Measurements from ENCODE around the gene SH3RF1.
"Not testable (repeated sequence)": the region's sequence is repeated elsewhere in the genome, so short reads cannot be mapped to it uniquely, and the experiment has no call there.

SH3RF1 gene

DNA sequence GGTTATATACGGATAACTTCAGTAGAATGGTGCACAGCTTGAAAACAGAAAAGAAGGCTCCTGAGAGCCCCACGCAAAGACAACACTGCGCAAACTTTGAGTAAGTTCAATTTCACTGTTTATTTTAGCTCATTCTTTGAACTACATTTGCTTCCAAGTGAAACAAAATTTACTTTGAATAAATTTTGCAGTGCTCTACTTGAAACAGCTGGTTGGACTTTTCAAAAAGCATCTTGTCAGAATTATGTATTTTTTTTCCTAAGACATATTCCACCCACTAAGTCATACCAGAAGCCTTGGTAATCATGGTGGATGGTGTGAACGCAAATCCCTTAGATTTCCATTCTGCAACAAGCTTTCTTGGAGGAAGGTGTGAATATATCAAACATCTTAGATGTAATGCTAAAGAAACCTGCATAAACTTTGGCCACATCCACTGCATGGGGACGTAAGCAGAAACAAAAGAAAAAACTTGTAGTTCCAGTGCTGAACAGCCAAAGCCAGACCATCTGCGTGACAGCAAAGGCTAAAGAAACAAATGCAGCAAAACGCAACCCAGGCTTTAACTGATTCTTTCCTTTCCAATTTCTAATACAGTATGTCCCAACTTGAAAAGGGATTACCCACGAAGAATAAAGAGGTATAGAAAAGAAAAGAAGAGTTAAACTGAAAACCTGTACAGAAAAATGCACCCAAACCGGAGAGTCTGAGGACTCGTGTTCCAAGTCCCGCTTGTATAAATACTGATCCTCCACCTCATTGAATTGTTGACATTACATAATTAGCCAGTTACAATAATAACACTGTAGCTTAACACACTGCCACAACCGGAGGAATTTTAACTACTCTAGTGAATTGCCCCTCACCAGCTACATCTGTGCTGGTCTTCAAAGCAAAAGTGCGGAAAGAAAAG, 90.9 kb downstream of the SH3RF1 start:
- no peak for ATAC-seq (ENCODE audit: insufficient read depth, low read depth)
- no peak overlapping the region for H2AFZ ChIP-seq (ENCODE audit: low read depth, low read length)
- H3K4me2 ChIP-seq (ENCODE audit: insufficient read depth, low read length): no peak overlapping the region
- H3K9ac ChIP-seq (ENCODE audit: low read depth, low read length): no peak overlapping the region
- no peaks in the 10 kb centered on the region for H3K27me3 ChIP-seq (ENCODE audit: insufficient read depth, low read length, poor library complexity)
- no peak overlapping the region for H3K4me3 ChIP-seq (ENCODE audit: low read depth in 1 of 2, low read length in 2 of 2)
- no peak for DNase-seq
- no peak overlapping the region for H3K27ac ChIP-seq (ENCODE audit: low read length)
- H4K20me1 ChIP-seq (ENCODE audit: insufficient read depth, low read length): no peaks in the 10 kb centered on the region
- H3K36me3 ChIP-seq (ENCODE audit: insufficient read depth, low read length): no peaks in the 10 kb centered on the region
- no peaks in the 10 kb centered on the region for H3K4me1 ChIP-seq (ENCODE audit: insufficient read depth, low read length)
- H3K79me2 ChIP-seq (ENCODE audit: insufficient read depth, low read length): no peaks in the 10 kb centered on the region
- TF ChIP-seq EZH2 (IDR thresholded peaks at IDR 0.05; ENCODE audit: borderline replicate concordance, low read depth, low read length, severe bottlenecking): no peak
- TF ChIP-seq, protein P1, sequence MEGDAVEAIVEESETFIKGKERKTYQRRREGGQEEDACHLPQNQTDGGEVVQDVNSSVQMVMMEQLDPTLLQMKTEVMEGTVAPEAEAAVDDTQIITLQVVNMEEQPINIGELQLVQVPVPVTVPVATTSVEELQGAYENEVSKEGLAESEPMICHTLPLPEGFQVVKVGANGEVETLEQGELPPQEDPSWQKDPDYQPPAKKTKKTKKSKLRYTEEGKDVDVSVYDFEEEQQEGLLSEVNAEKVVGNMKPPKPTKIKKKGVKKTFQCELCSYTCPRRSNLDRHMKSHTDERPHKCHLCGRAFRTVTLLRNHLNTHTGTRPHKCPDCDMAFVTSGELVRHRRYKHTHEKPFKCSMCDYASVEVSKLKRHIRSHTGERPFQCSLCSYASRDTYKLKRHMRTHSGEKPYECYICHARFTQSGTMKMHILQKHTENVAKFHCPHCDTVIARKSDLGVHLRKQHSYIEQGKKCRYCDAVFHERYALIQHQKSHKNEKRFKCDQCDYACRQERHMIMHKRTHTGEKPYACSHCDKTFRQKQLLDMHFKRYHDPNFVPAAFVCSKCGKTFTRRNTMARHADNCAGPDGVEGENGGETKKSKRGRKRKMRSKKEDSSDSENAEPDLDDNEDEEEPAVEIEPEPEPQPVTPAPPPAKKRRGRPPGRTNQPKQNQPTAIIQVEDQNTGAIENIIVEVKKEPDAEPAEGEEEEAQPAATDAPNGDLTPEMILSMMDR (IDR thresholded peaks at IDR 0.05; ENCODE audit: borderline replicate concordance, extremely low read depth, low read length, poor library complexity, severe bottlenecking): no peak
- no peaks in the 10 kb centered on the region for H3K9me3 ChIP-seq (ENCODE audit: insufficient read depth, low read length, severe bottlenecking)

DNA sequence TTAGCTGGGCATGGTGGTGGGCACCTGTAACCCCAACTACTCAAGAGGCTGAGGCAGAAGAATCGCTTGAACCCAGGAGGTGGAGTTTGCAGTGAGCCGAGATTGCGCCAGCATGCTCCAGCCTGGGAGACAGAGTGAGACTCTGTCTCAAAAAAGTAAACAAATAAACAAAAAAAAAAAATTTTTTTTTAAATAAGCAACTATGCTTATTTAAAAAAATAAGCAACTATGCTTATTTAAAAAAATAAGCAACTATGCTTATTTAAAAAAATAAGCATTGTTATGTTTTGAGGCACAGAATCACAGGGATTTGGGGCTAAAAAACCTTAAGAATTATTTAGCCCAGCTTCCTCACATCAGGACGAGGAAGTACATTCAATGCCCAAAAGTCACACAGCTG, 92.7 kb downstream of the SH3RF1 start:
- not testable (repeated sequence) for H3K36me3 ChIP-seq (ENCODE audit: insufficient read depth, low read length); H3K9ac ChIP-seq (ENCODE audit: low read depth, low read length); H3K79me2 ChIP-seq (ENCODE audit: insufficient read depth, low read length); H3K9me3 ChIP-seq (ENCODE audit: insufficient read depth, low read length, severe bottlenecking); H3K4me2 ChIP-seq (ENCODE audit: insufficient read depth, low read length); H2AFZ ChIP-seq (ENCODE audit: low read depth, low read length); ATAC-seq (ENCODE audit: insufficient read depth, low read depth); H3K27me3 ChIP-seq (ENCODE audit: insufficient read depth, low read length, poor library complexity); H3K27ac ChIP-seq (ENCODE audit: low read length); H3K4me1 ChIP-seq (ENCODE audit: insufficient read depth, low read length); DNase-seq; H4K20me1 ChIP-seq (ENCODE audit: insufficient read depth, low read length); H3K4me3 ChIP-seq (ENCODE audit: low read depth in 1 of 2, low read length in 2 of 2)

DNA sequence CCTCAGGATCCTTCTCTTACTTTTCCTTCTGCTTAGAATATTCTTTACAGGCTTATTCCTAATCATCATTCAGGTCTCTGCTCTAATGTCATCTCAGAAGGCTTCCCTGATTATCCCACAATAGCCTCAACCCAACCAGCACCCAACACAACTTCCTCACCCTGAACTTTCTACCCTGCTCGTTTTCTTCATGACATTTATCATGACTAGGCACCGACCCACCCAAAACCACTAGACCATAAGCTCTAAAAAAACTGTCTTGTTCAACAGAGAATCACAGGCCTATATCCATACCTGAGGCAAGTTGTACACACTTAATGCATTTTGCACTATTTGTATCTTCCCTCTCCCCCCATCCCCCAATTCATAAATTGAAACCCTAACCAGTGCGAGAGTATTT, 95.3 kb downstream of the SH3RF1 start:
- no peak for DNase-seq
- H3K4me2 ChIP-seq (ENCODE audit: insufficient read depth, low read length): no peak overlapping the region
- no peak for ATAC-seq (ENCODE audit: insufficient read depth, low read depth)
- no peak overlapping the region for H3K9ac ChIP-seq (ENCODE audit: low read depth, low read length)
- H3K27ac ChIP-seq (ENCODE audit: low read length): no peak overlapping the region
- H4K20me1 ChIP-seq (ENCODE audit: insufficient read depth, low read length): no peaks in the 10 kb centered on the region
- no peaks in the 10 kb centered on the region for H3K27me3 ChIP-seq (ENCODE audit: insufficient read depth, low read length, poor library complexity)
- no peaks in the 10 kb centered on the region for H3K36me3 ChIP-seq (ENCODE audit: insufficient read depth, low read length)
- no peaks in the 10 kb centered on the region for H3K79me2 ChIP-seq (ENCODE audit: insufficient read depth, low read length)
- no peak overlapping the region for H2AFZ ChIP-seq (ENCODE audit: low read depth, low read length)
- H3K9me3 ChIP-seq (ENCODE audit: insufficient read depth, low read length, severe bottlenecking): no peaks in the 10 kb centered on the region
- TF ChIP-seq EZH2 (IDR thresholded peaks at IDR 0.05; ENCODE audit: borderline replicate concordance, low read depth, low read length, severe bottlenecking): no peak
- TF ChIP-seq, protein P1 (IDR thresholded peaks at IDR 0.05; ENCODE audit: borderline replicate concordance, extremely low read depth, low read length, poor library complexity, severe bottlenecking): no peak
- H3K4me3 ChIP-seq (ENCODE audit: low read depth in 1 of 2, low read length in 2 of 2): no peak overlapping the region
- no peaks in the 10 kb centered on the region for H3K4me1 ChIP-seq (ENCODE audit: insufficient read depth, low read length)

DNA sequence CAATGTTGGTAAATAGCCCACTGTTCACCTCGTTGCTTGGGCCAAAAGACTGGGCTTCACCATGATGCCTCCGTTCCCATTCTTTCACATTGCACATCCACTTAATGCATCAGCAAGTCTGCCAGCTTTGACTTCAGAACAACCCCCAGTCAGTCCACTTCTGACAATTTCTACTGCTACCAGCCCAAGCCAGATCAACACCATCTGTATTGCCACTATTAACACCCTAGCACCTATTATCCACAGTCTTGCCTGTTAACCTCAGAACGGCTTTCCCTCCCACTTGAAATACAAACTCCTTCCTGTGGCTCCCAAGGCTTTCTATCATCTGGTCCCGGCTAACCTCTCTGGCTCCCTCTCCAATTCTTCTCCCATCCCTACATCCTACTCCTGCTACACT, 95.7 kb downstream of the SH3RF1 start:
- H3K4me1 ChIP-seq (ENCODE audit: insufficient read depth, low read length): no peaks in the 10 kb centered on the region
- no peaks in the 10 kb centered on the region for H3K27me3 ChIP-seq (ENCODE audit: insufficient read depth, low read length, poor library complexity)
- no peaks in the 10 kb centered on the region for H4K20me1 ChIP-seq (ENCODE audit: insufficient read depth, low read length)
- no peaks in the 10 kb centered on the region for H3K79me2 ChIP-seq (ENCODE audit: insufficient read depth, low read length)
- H3K9ac ChIP-seq (ENCODE audit: low read depth, low read length): no peak overlapping the region
- H3K4me2 ChIP-seq (ENCODE audit: insufficient read depth, low read length): no peak overlapping the region
- ATAC-seq (ENCODE audit: insufficient read depth, low read depth) (no peak), DNase-seq (no peak)
- no peaks in the 10 kb centered on the region for H3K36me3 ChIP-seq (ENCODE audit: insufficient read depth, low read length)
- no peak overlapping the region for H3K4me3 ChIP-seq (ENCODE audit: low read depth in 1 of 2, low read length in 2 of 2)
- no peak for TF ChIP-seq EZH2 (IDR thresholded peaks at IDR 0.05; ENCODE audit: borderline replicate concordance, low read depth, low read length, severe bottlenecking)
- TF ChIP-seq, protein P1 (IDR thresholded peaks at IDR 0.05; ENCODE audit: borderline replicate concordance, extremely low read depth, low read length, poor library complexity, severe bottlenecking): no peak
- H3K9me3 ChIP-seq (ENCODE audit: insufficient read depth, low read length, severe bottlenecking): no peaks in the 10 kb centered on the region
- no peak overlapping the region for H3K27ac ChIP-seq (ENCODE audit: low read length)
- no peak overlapping the region for H2AFZ ChIP-seq (ENCODE audit: low read depth, low read length)

All from DND-41 (cell line).